Breast epithelium (tissue), 4 donors: ENCODE data around the gene ELOVL6. TPM values are rescaled to one million over a fixed set of nuclear protein-coding genes. Genes with fewer than 3 reads are reported as not detected.

ENCODE experiments used
- DNase-seq, 2 donors: peaks; one replicate each; pipeline ENCODE4 v3.0.0-alpha.2; 2019; ENCODE audit warnings: low spot score in 2 of 2
- H3K27ac ChIP-seq, 2 donors: fragments of 200-600 bp; sonication (generic) in 1 of 2; one replicate each; pipeline ENCODE4 v1.5.1; 2016 to 2019; ENCODE audit warnings: mild to moderate bottlenecking in 1 of 2
- H3K27me3 ChIP-seq, 2 donors: fragments of 200-600 bp; sonication (generic) in 1 of 2; one replicate each; pipeline versions ENCODE4 v1.5.1 to v1.6.0; 2017 to 2019; ENCODE audit warnings: control low read depth in 1 of 2, mild to moderate bottlenecking in 1 of 2
- H3K36me3 ChIP-seq: fragments of 200-600 bp; one replicate; pipeline ENCODE4 v1.5.1; 2019
- H3K4me1 ChIP-seq, 2 donors: fragments of 200-600 bp; sonication (generic); one replicate each; pipeline ENCODE4 v1.5.1; 2016 to 2019; ENCODE audit warnings: control low read depth in 1 of 2
- H3K4me3 ChIP-seq, 3 donors: fragments of 200-600 bp; sonication (generic); 1 replicate in 2 of 3; 2 replicates in 1 of 3; pipeline ENCODE4 v1.5.1; 2016 to 2019; ENCODE audit warnings: mild to moderate bottlenecking in 3 of 3, moderate library complexity in 2 of 3
- H3K9me3 ChIP-seq, 2 donors: fragments of 200-600 bp; sonication (generic) in 1 of 2; one replicate each; pipeline ENCODE4 v1.5.1; 2016 to 2019; ENCODE audit warnings: control low read depth in 1 of 2
- POLR2A ChIP-seq: fragments of 450-650 bp; IDR thresholded peaks from one replicate; pipeline ENCODE4 v1.6.1; 2016; ENCODE audit warnings: antibody characterized with exemption, mild to moderate bottlenecking, moderate library complexity
- POLR2AphosphoS5 ChIP-seq, 3 donors: sonication (generic); formaldehyde crosslinking; IDR thresholded peaks; one replicate each; pipeline ENCODE4 v1.6.1; 2017; ENCODE audit warnings: antibody characterized with exemption in 3 of 3
- intact Hi-C: fragments of 100-400 bp; cut with DNase I; formaldehyde crosslinking; loops from one replicate; pipeline ENCODE4 v1.15.1; 2023; ENCODE audit warnings: low total_unique reads
- total RNA-seq, 3 donors: library from RNA; depleted of rRNA; stranded (reverse); fragments of >200 nt; gene quantifications; one replicate each; pipeline ENCODE4 v1.1.0, GENCODE V29; 2016
- TF ChIP-seq, protein P1 (sequence below), 3 donors: fragments of 450-650 bp; IDR thresholded peaks; one replicate each; pipeline ENCODE4 v1.5.1; 2016 to 2017; ENCODE audit warnings: antibody characterized with exemption in 3 of 3, mild to moderate bottlenecking in 3 of 3, moderate library complexity in 3 of 3

ELOVL6 gene
- total RNA-seq, 3 donors from 2014 or later = 2.2 to 5.6 (median 4.1) TPM

DNA sequence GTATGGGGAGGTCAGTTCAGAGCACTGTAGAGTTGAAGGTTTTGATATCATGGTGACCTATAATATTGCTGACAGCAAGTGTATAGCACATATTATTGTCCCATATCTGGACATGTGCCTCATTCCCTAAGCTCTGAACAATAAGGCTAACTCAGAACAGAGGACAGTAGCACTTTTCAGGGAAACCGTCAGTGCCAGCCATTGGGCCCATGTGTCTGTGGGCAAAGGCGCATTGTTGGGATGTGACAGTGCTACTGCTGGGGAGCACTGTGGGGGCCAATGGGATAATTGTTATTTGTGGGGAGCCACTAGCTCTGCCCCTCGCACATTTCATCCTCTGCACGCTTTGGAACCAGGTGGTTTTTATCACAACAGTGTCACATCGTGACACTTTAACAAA lies 136.2 kb downstream of the ELOVL6 start:
- DNase-seq = no peak
- no peaks in the 10 kb centered on the region for H3K9me3 ChIP-seq
- H3K4me1 ChIP-seq = no peaks in the 10 kb centered on the region
- no peaks in the 10 kb centered on the region for H3K27me3 ChIP-seq
- H3K4me3 ChIP-seq = no peak overlapping the region
- intact Hi-C loops = no loop called here
- TF ChIP-seq POLR2A = no peak
- no peak for TF ChIP-seq POLR2AphosphoS5 (IDR thresholded peaks at IDR 0.05)
- TF ChIP-seq, protein P1, sequence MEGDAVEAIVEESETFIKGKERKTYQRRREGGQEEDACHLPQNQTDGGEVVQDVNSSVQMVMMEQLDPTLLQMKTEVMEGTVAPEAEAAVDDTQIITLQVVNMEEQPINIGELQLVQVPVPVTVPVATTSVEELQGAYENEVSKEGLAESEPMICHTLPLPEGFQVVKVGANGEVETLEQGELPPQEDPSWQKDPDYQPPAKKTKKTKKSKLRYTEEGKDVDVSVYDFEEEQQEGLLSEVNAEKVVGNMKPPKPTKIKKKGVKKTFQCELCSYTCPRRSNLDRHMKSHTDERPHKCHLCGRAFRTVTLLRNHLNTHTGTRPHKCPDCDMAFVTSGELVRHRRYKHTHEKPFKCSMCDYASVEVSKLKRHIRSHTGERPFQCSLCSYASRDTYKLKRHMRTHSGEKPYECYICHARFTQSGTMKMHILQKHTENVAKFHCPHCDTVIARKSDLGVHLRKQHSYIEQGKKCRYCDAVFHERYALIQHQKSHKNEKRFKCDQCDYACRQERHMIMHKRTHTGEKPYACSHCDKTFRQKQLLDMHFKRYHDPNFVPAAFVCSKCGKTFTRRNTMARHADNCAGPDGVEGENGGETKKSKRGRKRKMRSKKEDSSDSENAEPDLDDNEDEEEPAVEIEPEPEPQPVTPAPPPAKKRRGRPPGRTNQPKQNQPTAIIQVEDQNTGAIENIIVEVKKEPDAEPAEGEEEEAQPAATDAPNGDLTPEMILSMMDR (IDR thresholded peaks at IDR 0.05) = no peak
- H3K27ac ChIP-seq = no peak overlapping the region
- H3K36me3 ChIP-seq = no peaks in the 10 kb centered on the region

DNA sequence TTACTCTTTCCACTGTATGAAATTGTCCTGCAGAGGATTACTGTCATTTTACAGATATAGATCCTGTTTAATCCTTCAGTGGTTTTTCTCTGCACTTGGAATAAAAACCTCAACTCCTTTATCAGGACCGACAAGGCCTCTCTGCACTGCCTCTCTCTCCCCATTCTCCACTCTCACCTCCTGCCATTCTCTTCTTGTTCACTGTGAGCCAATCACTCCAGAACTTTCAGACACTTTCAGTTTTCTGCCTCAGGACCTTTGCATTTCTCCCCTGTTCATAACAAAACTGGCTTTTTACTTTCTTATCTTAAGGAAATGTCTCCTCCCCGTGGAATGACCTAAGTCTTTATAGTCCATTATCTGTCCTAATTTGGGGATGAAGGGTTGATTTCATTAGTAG lies 137.3 kb downstream of the ELOVL6 start:
- no peaks in the 10 kb centered on the region for H3K4me1 ChIP-seq
- no peak overlapping the region for H3K4me3 ChIP-seq
- intact Hi-C loops = no loop called here
- DNase-seq = no peak
- TF ChIP-seq POLR2AphosphoS5 (IDR thresholded peaks at IDR 0.05) = no peak
- TF ChIP-seq POLR2A = no peak
- TF ChIP-seq, protein P1 (IDR thresholded peaks at IDR 0.05) = no peak
- no peaks in the 10 kb centered on the region for H3K9me3 ChIP-seq
- no peaks in the 10 kb centered on the region for H3K36me3 ChIP-seq
- H3K27ac ChIP-seq = no peak overlapping the region
- no peaks in the 10 kb centered on the region for H3K27me3 ChIP-seq

DNA sequence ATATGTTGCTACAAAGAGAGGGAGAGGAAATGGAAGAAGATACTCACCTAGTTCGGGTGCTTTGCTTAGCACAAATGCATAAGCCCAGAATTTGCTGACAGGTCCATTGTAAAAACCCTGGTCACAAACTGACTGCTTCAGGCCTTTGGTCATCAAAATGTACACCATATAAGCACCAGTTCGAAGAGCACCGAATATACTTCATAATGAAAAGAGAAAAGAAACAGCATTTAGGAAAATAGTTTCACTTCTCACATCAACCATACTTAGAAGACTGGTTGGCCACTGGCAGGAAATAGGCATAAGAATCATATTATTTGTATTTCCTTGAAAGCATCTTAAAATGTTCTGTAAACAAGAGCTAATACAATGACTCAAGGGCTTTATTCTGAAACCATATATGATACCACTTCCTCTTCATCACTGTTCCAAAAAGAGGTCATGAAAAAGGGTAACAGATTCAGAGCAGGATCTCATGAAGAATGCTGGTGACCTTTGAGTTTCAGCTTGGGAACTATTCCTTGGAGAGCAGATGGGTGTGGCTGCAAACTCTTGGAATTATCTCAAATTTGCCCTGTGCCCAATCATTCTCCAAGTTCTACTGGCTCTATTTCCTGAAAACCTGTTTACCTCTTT lies 138.7 kb downstream of the ELOVL6 start:
- intact Hi-C loops = no loop called here
- H3K27me3 ChIP-seq = no peaks in the 10 kb centered on the region
- H3K27ac ChIP-seq = no peak overlapping the region
- H3K9me3 ChIP-seq = no peaks in the 10 kb centered on the region
- TF ChIP-seq POLR2A = no peak
- TF ChIP-seq, protein P1 (IDR thresholded peaks at IDR 0.05) = no peak
- TF ChIP-seq POLR2AphosphoS5 (IDR thresholded peaks at IDR 0.05) = no peak
- H3K4me3 ChIP-seq = no peak overlapping the region
- H3K36me3 ChIP-seq = no peaks in the 10 kb centered on the region
- no peak for DNase-seq
- no peaks in the 10 kb centered on the region for H3K4me1 ChIP-seq

DNA sequence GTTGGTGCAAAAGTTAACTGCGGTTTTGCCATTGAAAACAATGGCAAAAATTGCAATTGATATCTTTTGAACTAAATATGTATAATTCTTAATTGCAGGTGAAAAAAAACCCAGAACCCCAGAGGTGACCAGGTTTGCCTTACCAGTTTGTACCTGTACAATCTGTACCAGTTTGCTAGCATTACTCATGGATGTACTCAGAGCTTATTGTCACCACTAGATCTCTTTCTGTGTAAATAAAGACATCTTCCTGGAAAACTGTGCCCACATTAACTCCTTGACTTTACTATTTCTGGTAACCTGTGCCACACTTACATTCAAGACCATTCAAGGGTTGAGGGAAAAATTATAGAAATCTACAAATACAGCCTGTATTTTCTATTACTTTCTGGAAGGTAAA lies 139.7 kb downstream of the ELOVL6 start:
- intact Hi-C loops = no loop called here
- TF ChIP-seq POLR2AphosphoS5 (IDR thresholded peaks at IDR 0.05) = no peak
- no peak for TF ChIP-seq POLR2A
- TF ChIP-seq, protein P1 (IDR thresholded peaks at IDR 0.05) = no peak

DNA sequence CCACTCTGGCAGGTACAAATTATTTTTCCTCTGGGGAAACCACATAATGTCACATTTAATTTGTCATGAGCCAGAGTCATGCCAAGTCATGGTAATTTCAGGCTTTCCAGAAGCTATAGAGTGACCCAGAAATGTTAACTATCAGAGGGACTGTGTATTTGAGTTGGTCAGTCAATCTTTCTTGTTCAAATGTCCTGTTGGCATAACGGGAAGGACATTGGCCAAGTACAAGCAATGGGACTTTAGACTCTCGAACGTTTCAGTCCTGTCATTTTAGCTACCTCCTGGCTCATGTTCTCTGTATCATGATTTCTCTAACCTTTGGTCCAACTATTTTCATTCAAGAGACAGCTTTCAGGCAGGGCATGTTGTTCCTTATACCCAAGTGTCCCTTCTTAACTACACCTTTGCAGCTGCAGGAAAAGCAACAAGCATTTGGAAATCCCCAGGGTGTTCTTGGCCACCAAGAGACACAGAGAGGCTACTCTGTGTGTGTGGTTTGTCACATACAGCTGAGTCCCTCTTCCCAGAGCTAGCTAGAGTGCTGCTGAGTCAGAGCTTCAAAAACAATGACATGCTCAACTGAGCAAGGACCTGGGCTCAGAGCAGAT lies 143.2 kb downstream of the ELOVL6 start:
- Histone ChIP-seq H3K4me3 (no peak overlapping the region), H3K27ac (no peak overlapping the region), H3K27me3 (no peaks in the 10 kb centered on the region), H3K4me1 (no peaks in the 10 kb centered on the region), H3K9me3 (no peaks in the 10 kb centered on the region), H3K36me3 (no peaks in the 10 kb centered on the region)
- TF ChIP-seq POLR2A (no peak), POLR2AphosphoS5 (IDR thresholded peaks at IDR 0.05) (no peak)
- TF ChIP-seq, protein P1 (IDR thresholded peaks at IDR 0.05) = no peak
- intact Hi-C loops = no loop called here
- DNase-seq = no peak

More for the DNA sequence above, 139.7 kb downstream of the ELOVL6 start:
- Histone ChIP-seq H3K27me3 (no peaks in the 10 kb centered on the region), H3K9me3 (no peaks in the 10 kb centered on the region), H3K27ac (no peak overlapping the region), H3K4me3 (no peak overlapping the region), H3K36me3 (no peaks in the 10 kb centered on the region), H3K4me1 (no peaks in the 10 kb centered on the region)
- DNase-seq = no peak
